Head of caudate nucleus (tissue), 42 donors: ENCODE results near the gene ACOT13.
"Not testable (repeated sequence)": the region's sequence is repeated elsewhere in the genome, so short reads cannot be mapped to it uniquely, and the experiment has no call there.

Experiments
- DNase-seq, 42 donors: peaks; one replicate each; pipeline versions ENCODE4 v3.0.0 to v3.0.0-alpha.2; 2020 to 2021; ENCODE audit warnings: mixed read lengths in 7 of 42
- intact Hi-C: fragments of 100-400 bp; cut with DNase I; formaldehyde crosslinking; loops from one replicate; pipeline ENCODE4 v1.15.0; 2022

Gene ACOT13

GRCh38 chr6:24686408-24686807 is 19.5 kb downstream of the ACOT13 start:
- no peak for DNase-seq
- intact Hi-C loops: no loop called here

- DNase-seq: no peak
- intact Hi-C loops: no loop called here
Observed at GRCh38 chr6:24686946-24687345, 20.1 kb downstream of the ACOT13 start.

GRCh38 chr6:24689964-24690363 is 23.1 kb downstream of the ACOT13 start:
- intact Hi-C loops: no loop called here
- DNase-seq: no peak

GRCh38 chr6:24690593-24690992 is 23.7 kb downstream of the ACOT13 start:
- intact Hi-C loops: no loop called here
- no peak for DNase-seq

- no peak for DNase-seq
- intact Hi-C loops: no loop called here
Observed at GRCh38 chr6:24691550-24691949, 24.7 kb downstream of the ACOT13 start.

- intact Hi-C loops: no loop called here
- no peak for DNase-seq
Observed at GRCh38 chr6:24692003-24692402, 25.1 kb downstream of the ACOT13 start.

GRCh38 chr6:24692415-24692814 is 25.5 kb downstream of the ACOT13 start:
- intact Hi-C loops: no loop called here
- no peak for DNase-seq

GRCh38 chr6:24692848-24693592 is 26.1 kb downstream of the ACOT13 start:
- intact Hi-C loops: no loop called here
- DNase-seq: no peak

GRCh38 chr6:24694198-24694597 is 27.3 kb downstream of the ACOT13 start:
- DNase-seq: no peak
- intact Hi-C loops: no loop called here

- DNase-seq: peak in 29 of 42 donors; percentile 10 to 65 (median 32)
Observed at GRCh38 chr6:24695635-24696034, 28.8 kb downstream of the ACOT13 start.

GRCh38 chr6:24696097-24696496 is 29.2 kb downstream of the ACOT13 start:
- intact Hi-C loops: no loop called here
- no peak for DNase-seq

More at GRCh38 chr6:24695635-24696034, 28.8 kb downstream of the ACOT13 start:
- intact Hi-C loops: not testable (repeated sequence)

- intact Hi-C loops: no loop called here
- DNase-seq: no peak
Observed at GRCh38 chr6:24699521-24700359, 32.9 kb downstream of the ACOT13 start.

- DNase-seq: no peak
- intact Hi-C loops: no loop called here
Observed at GRCh38 chr6:24702720-24703282, 35.9 kb downstream of the ACOT13 start.

GRCh38 chr6:24704468-24704867 is 37.6 kb downstream of the ACOT13 start:
- intact Hi-C loops: no loop called here
- no peak for DNase-seq

- DNase-seq: no peak
- intact Hi-C loops: no loop called here
Observed at GRCh38 chr6:24708612-24709011, 41.7 kb downstream of the ACOT13 start.

GRCh38 chr6:24709014-24709711 is 42.3 kb downstream of the ACOT13 start:
- intact Hi-C loops: no loop called here
- DNase-seq: no peak

GRCh38 chr6:24710519-24711303 is 43.8 kb downstream of the ACOT13 start:
- intact Hi-C loops: no loop called here
- no peak for DNase-seq

- intact Hi-C loops, DNase-seq: not testable (repeated sequence)
Observed at GRCh38 chr6:24716602-24717148, 49.8 kb downstream of the ACOT13 start.
